Activated T-cell treated with anti-CD3 and anti-CD28 coated beads for 4 hours (primary cell): Measurements from ENCODE around the gene STON1.
"Not testable (repeated sequence)": the region's sequence is repeated elsewhere in the genome, so short reads cannot be mapped to it uniquely, and the experiment has no call there.

Source experiments
- DNase-seq: peaks from one replicate; pipeline ENCODE4 v3.0.0-alpha.2; 2020

Gene STON1

DNA sequence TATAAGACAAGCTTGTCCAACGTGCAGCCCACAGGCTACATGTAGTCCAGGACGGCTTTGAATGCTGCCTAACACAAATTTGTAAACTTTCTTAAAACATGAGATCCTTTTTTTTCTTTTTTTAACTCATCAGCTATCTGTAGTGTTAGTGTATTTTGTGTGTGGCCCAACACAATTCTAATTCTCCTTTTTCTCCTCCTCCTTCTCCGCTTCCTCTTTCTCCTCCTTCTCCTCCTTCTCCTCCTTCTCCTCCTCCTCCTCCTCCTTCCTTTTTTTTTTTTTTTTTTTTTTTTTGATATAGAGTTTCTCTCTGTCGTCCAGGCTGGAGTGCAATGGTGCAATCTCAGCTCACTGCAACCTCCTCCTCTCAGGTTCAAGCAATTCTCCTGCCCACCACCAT is 48.4 kb downstream of the STON1 start:
- DNase-seq, result no peak

DNA sequence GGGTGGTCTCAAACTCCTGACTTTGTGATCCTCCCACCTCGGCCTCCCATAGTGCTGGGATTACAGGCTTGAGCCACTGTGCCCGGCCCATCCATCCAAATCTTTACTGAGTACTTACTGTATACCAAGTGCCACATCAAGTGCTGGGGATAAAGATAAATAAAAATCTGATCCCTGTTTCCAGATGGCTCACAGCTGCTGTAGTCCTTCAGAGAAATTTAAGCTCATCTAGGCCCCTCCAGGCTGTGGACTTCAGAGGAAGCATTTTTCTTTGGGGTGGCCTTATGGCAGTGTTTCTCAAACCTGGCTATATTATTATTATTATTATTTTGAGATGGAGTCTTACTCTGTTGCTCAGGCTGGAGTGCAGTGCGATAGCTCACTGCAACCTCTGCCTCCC is 54.0 kb downstream of the STON1 start:
- DNase-seq, result no peak

- DNase-seq, result no peak
Measured at GRCh38 chr2:48584551-48584950, 54.6 kb downstream of the STON1 start.

DNA sequence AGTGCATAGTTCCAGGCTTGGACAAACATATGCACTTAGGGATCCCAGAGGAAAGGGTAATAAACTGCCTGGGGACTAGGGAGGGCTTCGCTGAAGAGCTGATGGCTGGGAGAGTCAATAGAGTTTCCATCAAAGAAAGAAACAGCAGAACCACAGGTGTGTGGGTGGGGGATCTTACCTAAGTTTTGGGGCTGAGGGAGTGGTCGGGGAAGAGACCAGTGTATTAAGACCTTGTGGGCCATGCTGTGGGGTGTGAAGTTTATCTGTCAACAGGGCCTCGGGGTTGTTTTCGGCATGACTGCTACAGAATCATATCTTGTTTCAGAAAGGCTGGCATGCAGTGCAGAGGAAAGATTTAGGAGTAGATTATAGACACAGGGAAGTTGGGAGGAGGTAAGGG is 56.5 kb downstream of the STON1 start:
- no peak for DNase-seq

DNA sequence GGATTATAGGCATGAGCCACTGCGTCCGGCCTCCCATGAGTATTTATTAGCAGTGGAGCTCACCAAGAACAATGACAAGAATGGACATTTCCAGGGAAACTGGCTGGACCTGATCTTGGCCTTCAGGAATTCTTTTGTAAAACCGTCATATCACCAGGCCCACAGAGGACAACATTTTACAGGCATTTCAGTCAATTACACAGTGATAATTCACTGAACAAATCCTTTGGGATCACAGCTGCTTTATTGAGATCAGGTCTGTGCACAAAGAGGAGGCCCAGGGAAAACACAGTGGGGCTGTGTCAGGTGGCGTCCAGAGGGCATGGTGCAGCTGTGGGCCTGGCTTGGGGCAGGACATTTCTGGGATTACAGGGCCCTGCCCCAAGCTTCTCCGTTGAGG is 57.6 kb downstream of the STON1 start:
- no peak for DNase-seq

DNA sequence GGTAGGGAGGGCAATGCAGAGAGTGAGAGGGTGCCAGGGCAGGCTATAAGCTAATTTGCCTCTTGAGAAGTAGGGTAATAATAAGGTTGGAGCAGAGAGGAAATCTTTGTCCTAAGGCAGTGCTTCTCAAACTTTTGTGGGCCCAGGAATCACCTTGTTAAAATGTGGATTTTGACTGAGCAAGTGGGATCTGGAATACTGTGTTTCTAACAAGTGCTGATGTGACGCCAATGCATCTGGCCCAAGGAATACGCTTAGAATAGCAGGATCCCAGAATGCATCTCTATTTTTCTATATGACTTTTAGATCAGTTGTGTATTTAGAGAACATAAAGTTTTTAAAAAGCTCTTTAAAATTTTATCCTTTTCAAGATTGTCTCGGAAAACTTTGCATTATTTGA is 58.0 kb downstream of the STON1 start:
- no peak for DNase-seq

DNA sequence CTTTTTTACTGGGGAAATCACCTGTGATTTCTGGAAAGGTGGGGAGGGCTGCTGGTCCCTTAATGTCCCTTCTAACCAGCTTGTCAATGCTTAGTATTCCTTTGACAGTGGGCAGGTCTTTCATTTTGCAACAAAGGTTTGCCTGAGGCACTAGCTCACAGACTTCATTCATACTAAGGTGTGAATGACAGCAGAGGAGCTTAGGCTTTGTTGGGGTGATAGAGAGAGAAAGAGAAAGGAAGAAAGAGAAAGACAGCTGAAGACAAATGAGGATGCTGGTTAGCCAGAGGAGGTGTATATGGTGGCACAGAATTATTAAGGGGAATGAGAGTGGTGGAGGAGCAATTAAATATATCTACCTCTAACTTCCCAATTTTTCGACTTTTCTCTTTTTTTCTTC is 58.8 kb downstream of the STON1 start:
- no peak for DNase-seq

GRCh38 chr2:48589170-48589767 is 59.3 kb downstream of the STON1 start:
- no peak for DNase-seq

DNA sequence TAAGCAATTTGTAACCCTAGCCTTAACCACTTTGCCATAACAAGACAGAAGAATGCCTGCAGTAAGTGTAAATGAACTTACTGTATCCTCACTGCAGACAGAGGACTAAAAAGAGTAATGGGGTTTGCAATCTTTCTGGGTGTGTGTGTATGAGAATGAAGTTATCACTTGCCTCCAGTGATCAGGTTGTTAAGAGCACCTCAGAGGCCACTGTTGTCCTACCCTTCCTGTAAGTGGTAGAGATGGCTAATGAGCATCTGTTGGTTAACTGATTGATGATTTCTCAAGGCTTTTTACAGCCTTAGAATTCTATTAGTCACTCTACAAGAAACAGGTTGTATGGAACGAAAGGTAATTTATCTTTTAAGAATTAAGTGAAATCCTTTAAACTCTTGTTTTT is 60.1 kb downstream of the STON1 start:
- no peak for DNase-seq

GRCh38 chr2:48592067-48592466 is 62.1 kb downstream of the STON1 start:
- no peak for DNase-seq

- not testable (repeated sequence) for DNase-seq
Measured at GRCh38 chr2:48596751-48597150, 66.8 kb downstream of the STON1 start.

DNA sequence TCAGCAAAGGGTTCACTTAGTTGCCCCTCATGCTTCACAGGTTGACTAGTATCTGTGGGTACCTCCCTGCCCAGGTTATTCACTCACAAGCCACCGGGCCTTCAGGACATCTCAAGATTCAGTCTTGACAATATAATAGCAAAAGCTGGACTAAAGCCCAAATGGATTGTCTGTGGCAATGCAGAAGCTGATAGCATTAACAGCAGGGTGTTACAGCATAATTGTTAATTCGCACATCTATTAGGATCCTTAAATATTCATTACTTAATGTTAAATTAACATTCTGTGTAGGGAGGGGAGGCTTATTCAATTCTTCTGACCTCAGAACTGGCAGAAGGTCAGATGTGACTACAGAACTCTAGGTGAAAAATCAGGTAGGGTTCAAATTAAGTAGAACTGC is 67.5 kb downstream of the STON1 start:
- no peak for DNase-seq

DNA sequence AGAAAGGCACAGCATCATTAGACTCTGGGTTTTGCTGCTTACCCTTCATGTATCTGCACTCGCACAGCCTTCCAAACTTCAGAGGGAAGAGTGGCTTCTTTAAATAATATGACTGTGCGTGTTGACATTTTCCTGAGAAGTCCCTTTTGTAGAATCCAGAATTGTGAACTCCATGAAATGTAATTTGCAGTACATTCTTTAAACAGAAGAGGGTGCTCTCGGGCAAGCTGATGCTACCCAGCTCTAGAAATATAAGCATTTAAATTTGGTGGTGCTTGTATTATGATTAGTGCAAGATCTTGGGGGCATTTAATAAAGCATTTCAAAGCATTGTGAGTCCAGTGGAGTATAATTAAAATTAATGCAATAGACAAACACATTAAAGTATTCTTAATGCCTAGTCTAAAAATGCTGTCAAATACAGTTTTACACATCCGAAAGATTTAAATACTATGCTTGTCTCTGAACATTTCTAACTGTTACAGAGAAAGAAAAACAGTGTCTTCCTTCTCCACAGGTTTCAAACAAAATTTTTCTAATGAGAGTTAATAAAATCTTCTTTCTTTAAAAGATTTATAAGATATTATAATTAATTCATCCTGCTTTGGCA is 70.4 kb downstream of the STON1 start:
- DNase-seq, result no peak

- DNase-seq, result no peak
Measured at GRCh38 chr2:48600917-48601316, 71.0 kb downstream of the STON1 start.

DNA sequence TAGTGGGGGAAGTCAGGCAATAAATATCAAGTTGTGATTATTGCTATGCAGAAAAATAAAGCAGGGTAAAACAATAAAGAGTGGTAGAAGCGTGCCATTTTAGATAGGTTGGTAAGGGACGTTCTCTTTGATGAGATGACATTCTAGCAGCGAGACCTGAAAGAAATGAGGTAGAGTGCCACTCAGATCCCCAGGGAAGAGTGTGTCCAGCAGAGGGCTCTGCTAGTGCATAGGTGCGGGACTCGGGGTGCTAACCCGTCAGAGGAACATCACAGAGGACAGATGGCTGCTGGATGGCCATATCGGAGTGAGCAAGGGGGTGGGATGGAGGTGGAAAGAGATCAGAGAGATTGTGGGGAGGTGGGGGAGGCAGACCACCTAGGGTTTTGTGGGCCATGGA is 71.4 kb downstream of the STON1 start:
- DNase-seq, result no peak

- DNase-seq, result no peak
Measured at GRCh38 chr2:48605482-48606175, 75.7 kb downstream of the STON1 start.

DNA sequence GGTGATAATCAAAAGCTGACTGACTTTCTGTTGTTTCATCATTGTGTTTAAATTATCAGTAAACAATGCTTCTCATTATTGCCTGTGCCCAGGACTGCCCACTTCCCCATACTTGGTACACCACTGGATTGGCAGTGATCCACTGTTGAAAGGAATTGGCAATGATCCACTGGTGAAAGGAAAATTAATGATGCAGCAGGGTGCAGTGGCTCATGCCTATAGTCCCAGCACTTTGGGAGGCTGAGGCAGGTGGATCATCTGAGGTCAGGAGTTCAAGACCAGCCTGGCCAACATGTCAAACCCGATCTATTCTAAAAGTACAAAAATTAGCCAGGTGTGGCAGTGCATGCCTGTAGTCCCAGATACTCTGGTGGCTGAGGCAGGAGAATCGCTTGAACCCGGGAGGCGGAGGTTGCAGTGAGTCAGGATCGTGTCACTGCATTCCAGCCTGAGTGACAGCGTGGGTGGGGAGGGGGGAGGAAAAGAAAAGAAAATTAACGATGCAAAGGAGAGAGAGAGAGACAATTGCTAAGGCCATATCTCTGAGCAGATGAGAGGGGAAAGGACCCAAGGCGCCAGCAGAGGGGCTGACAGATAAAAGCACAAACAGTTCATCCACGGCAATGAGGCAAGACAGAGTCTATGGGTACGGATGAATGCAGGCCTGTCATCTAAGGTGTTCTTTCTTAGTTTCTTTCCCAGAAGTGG is 77.5 kb downstream of the STON1 start:
- no peak for DNase-seq

- DNase-seq, result no peak
Measured at GRCh38 chr2:48613211-48613610, 83.3 kb downstream of the STON1 start.

DNA sequence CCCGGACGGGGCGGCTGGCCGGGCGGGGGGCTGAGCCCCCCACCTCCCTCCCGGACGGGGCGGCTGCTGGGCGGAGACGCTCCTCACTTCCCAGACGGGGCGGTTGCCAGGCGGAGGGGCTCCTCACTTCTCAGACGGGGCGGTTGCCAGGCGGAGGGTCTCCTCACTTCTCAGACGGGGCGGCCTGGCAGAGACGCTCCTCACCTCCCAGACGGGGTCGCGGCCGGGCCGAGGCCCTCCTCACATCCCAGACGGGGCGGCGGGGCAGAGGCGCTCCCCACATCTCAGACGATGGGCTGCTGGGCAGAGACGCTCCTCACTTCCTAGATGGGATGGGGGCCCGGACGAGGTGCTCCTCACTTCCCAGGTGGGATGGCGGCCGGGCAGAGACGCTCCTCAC is 84.6 kb downstream of the STON1 start:
- DNase-seq, result not testable (repeated sequence)

DNA sequence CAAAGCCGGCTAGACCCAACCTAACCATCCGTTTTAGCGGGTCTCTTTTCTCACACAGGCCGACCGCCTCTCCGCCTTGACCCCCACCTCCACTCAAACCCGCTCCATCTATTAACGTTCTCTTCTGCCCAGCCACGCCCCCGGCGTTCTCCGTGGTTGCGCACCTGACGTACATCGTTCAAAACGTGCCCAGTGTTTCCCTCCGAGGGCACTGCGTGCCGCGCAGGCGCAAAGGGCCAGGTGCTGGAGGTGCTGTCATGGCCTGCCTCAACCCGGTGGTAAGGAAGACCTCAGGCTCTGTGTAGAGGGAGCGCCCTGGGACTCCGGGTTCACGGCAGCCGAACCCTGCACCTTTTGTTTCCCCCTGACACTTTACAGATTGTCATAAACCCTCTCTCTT is 87.7 kb downstream of the STON1 start, which contains the start of gene GTF2A1L:
Gene GTF2A1L, plus strand, starts transcription at position 239 of the 400 bp plus-strand sequence. Its CDS starts 19 bp downstream, at position 258.
- DNase-seq, result no peak

DNA sequence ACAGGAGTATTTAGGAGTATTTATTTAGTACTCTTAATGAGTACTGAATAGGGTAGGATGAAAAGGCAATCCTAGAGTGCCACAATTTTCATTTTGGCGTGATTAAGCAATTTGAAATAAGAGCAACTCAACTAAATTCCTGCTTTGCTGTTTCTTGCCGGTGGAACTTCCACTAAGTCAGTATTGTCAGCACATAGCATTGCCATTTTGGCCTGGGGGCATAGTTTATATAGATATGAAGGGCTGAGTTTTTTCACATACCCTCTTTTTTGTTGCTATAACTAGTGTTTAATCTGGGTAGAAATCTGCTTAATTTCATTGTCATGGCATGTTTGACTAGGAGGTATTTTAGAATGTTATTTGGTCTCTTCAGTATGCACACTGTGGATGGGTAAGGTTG is 89.6 kb downstream of the STON1 start:
- DNase-seq, result no peak

- no peak for DNase-seq
Measured at GRCh38 chr2:48620604-48621003, 90.7 kb downstream of the STON1 start.

DNA sequence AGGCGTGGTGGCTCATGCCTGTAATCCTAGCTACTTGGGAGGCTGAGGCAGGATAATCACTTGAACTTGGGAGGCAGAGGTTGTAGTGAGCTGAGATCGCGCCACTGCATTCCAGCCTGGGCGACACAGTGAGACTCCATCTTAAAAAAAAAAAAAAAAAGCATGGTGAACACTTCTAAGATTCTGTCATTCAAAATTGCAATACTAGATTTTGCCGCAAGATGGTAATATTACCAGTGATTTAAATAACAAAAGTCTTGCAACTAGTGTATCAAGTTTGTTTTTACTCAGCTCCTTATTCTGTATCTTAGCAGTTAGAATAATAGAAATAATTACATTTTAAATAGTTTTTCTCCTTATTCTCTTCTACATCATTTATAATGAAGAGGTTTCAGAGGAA is 92.7 kb downstream of the STON1 start:
- DNase-seq, result not testable (repeated sequence)

- no peak for DNase-seq
Measured at GRCh38 chr2:48624696-48625095, 94.7 kb downstream of the STON1 start.
